ENCODE measurements around the gene PPM1L.

DNA sequence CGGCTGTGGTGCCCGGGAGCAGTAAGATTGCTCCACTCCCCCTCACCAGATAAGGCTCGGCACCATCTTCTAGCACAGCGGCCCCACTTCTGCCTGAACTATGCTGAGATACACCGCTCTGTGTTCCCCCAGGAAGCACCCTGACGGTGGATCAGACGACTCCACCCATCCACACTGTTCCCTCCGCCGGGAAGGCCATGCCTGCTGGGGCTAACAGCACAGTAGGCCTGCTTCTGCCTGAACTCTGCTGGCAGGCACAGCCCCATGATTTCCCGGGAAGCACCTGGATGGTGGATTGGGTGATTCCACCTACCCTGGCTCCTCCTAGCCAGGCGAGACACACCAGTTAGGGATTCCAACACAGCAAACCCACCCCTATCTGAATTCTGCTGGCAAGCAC lies 36.3 kb upstream of the PPM1L start:
- no peak for TF ChIP-seq ZNF8 (CRISPR knock-in tag; IDR thresholded peaks at IDR 0.05)
- TF ChIP-seq, protein P1, sequence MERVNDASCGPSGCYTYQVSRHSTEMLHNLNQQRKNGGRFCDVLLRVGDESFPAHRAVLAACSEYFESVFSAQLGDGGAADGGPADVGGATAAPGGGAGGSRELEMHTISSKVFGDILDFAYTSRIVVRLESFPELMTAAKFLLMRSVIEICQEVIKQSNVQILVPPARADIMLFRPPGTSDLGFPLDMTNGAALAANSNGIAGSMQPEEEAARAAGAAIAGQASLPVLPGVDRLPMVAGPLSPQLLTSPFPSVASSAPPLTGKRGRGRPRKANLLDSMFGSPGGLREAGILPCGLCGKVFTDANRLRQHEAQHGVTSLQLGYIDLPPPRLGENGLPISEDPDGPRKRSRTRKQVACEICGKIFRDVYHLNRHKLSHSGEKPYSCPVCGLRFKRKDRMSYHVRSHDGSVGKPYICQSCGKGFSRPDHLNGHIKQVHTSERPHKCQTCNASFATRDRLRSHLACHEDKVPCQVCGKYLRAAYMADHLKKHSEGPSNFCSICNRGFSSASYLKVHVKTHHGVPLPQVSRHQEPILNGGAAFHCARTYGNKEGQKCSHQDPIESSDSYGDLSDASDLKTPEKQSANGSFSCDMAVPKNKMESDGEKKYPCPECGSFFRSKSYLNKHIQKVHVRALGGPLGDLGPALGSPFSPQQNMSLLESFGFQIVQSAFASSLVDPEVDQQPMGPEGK (CRISPR knock-in tag; IDR thresholded peaks at IDR 0.05; ENCODE audit: borderline replicate concordance): no peak

Measured in SK-N-SH treated with all-trans-retinoic acid at 6 μM for 48 hours (cell line).